ENCODE results near the gene DNM2.
"Not testable (repeated sequence)": the region's sequence is repeated elsewhere in the genome, so short reads cannot be mapped to it uniquely, and the experiment has no call there.

The DNM2 gene

GRCh38 chr19:10871711-10872545, 154.0 kb downstream of the DNM2 start:
- peaks cover 22% of the 10 kb centered on the region for H3K36me3 ChIP-seq (ENCODE audit: insufficient read depth, insufficient read length, low read length)
- peak overlapping the region; percentile 82 for H3K4me3 ChIP-seq (ENCODE audit: insufficient read length, low read depth)
- H3K4me1 ChIP-seq (ENCODE audit: insufficient read depth, insufficient read length): peaks cover 7% of the 10 kb centered on the region
- no peak for DNase-seq (ENCODE audit: low read depth, low spot score)
- no peaks in the 10 kb centered on the region for H3K9me3 ChIP-seq (ENCODE audit: insufficient read depth, low read length)
- H3K27me3 ChIP-seq (ENCODE audit: insufficient read depth, insufficient read length): no peaks in the 10 kb centered on the region
- TF ChIP-seq SUZ12 (IDR thresholded peaks at IDR 0.05; ENCODE audit: extremely low read depth, insufficient read depth, insufficient read length) (no peak), YY1 (IDR thresholded peaks at IDR 0.05; ENCODE audit: insufficient read depth, insufficient read length) (no peak), ZNF274 (IDR thresholded peaks at IDR 0.05; ENCODE audit: low read depth, low read length) (no peak)
- H3K9ac ChIP-seq (ENCODE audit: insufficient read length, low read depth): peak overlapping the region; percentile 92

- DNase-seq (ENCODE audit: low read depth, low spot score): no peak
These were observed 154.7 kb downstream of the DNM2 start for GRCh38 chr19:10872546-10873107.

GRCh38 chr19:10874024-10874423, 156.1 kb downstream of the DNM2 start:
- Histone ChIP-seq H3K9me3 (ENCODE audit: insufficient read depth, low read length) (no peaks in the 10 kb centered on the region), H3K36me3 (ENCODE audit: insufficient read depth, insufficient read length, low read length) (peaks cover 24% of the 10 kb centered on the region), H3K4me1 (ENCODE audit: insufficient read depth, insufficient read length) (peaks cover 7% of the 10 kb centered on the region), H3K9ac (ENCODE audit: insufficient read length, low read depth) (no peak overlapping the region), H3K27me3 (ENCODE audit: insufficient read depth, insufficient read length) (no peaks in the 10 kb centered on the region), H3K4me3 (ENCODE audit: insufficient read length, low read depth) (no peak overlapping the region)
- no peak for DNase-seq (ENCODE audit: low read depth, low spot score)
- TF ChIP-seq ZNF274 (IDR thresholded peaks at IDR 0.05; ENCODE audit: low read depth, low read length) (no peak), YY1 (IDR thresholded peaks at IDR 0.05; ENCODE audit: insufficient read depth, insufficient read length) (no peak)

More at GRCh38 chr19:10872546-10873107, 154.7 kb downstream of the DNM2 start:
- Histone ChIP-seq H3K9ac (ENCODE audit: insufficient read length, low read depth) (peak overlapping the region; percentile 92), H3K9me3 (ENCODE audit: insufficient read depth, low read length) (no peaks in the 10 kb centered on the region), H3K4me1 (ENCODE audit: insufficient read depth, insufficient read length) (peaks cover 7% of the 10 kb centered on the region), H3K36me3 (ENCODE audit: insufficient read depth, insufficient read length, low read length) (peaks cover 24% of the 10 kb centered on the region), H3K4me3 (ENCODE audit: insufficient read length, low read depth) (peak overlapping the region; percentile 82), H3K27me3 (ENCODE audit: insufficient read depth, insufficient read length) (no peaks in the 10 kb centered on the region)
- no peak for TF ChIP-seq SUZ12 (IDR thresholded peaks at IDR 0.05; ENCODE audit: extremely low read depth, insufficient read depth, insufficient read length)
- no peak for TF ChIP-seq ZNF274 (IDR thresholded peaks at IDR 0.05; ENCODE audit: low read depth, low read length)
- no peak for TF ChIP-seq YY1 (IDR thresholded peaks at IDR 0.05; ENCODE audit: insufficient read depth, insufficient read length)

- H3K9me3 ChIP-seq (ENCODE audit: insufficient read depth, low read length): no peaks in the 10 kb centered on the region
- no peak for DNase-seq (ENCODE audit: low read depth, low spot score)
- H3K36me3 ChIP-seq (ENCODE audit: insufficient read depth, insufficient read length, low read length): peaks cover 31% of the 10 kb centered on the region
- no peak overlapping the region for H3K4me3 ChIP-seq (ENCODE audit: insufficient read length, low read depth)
- no peak overlapping the region for H3K9ac ChIP-seq (ENCODE audit: insufficient read length, low read depth)
- TF ChIP-seq YY1 (IDR thresholded peaks at IDR 0.05; ENCODE audit: insufficient read depth, insufficient read length): no peak
- no peak for TF ChIP-seq SUZ12 (IDR thresholded peaks at IDR 0.05; ENCODE audit: extremely low read depth, insufficient read depth, insufficient read length)
- no peak for TF ChIP-seq ZNF274 (IDR thresholded peaks at IDR 0.05; ENCODE audit: low read depth, low read length)
- no peaks in the 10 kb centered on the region for H3K27me3 ChIP-seq (ENCODE audit: insufficient read depth, insufficient read length)
- H3K4me1 ChIP-seq (ENCODE audit: insufficient read depth, insufficient read length): peaks cover 20% of the 10 kb centered on the region
These were observed 158.8 kb downstream of the DNM2 start for GRCh38 chr19:10876459-10877240.

- H3K9me3 ChIP-seq (ENCODE audit: insufficient read depth, low read length); H3K4me3 ChIP-seq (ENCODE audit: insufficient read length, low read depth); DNase-seq (ENCODE audit: low read depth, low spot score); H3K9ac ChIP-seq (ENCODE audit: insufficient read length, low read depth); H3K27me3 ChIP-seq (ENCODE audit: insufficient read depth, insufficient read length): not testable (repeated sequence)
- H3K4me1 ChIP-seq (ENCODE audit: insufficient read depth, insufficient read length): peaks cover 27% of the 10 kb centered on the region
- H3K36me3 ChIP-seq (ENCODE audit: insufficient read depth, insufficient read length, low read length): peaks cover 31% of the 10 kb centered on the region
These were observed 159.7 kb downstream of the DNM2 start for GRCh38 chr19:10877608-10878007.

- Histone ChIP-seq H3K4me1 (ENCODE audit: insufficient read depth, insufficient read length) (peaks cover 33% of the 10 kb centered on the region), H3K9me3 (ENCODE audit: insufficient read depth, low read length) (no peaks in the 10 kb centered on the region), H3K9ac (ENCODE audit: insufficient read length, low read depth) (no peak overlapping the region), H3K27me3 (ENCODE audit: insufficient read depth, insufficient read length) (no peaks in the 10 kb centered on the region), H3K36me3 (ENCODE audit: insufficient read depth, insufficient read length, low read length) (peaks cover 38% of the 10 kb centered on the region), H3K4me3 (ENCODE audit: insufficient read length, low read depth) (no peak overlapping the region)
- DNase-seq (ENCODE audit: low read depth, low spot score): no peak
- TF ChIP-seq ZNF274 (IDR thresholded peaks at IDR 0.05; ENCODE audit: low read depth, low read length) (no peak), YY1 (IDR thresholded peaks at IDR 0.05; ENCODE audit: insufficient read depth, insufficient read length) (no peak), SUZ12 (IDR thresholded peaks at IDR 0.05; ENCODE audit: extremely low read depth, insufficient read depth, insufficient read length) (no peak)
These were observed 160.4 kb downstream of the DNM2 start for GRCh38 chr19:10878253-10878652.
